GM23248 (cell line): ENCODE data around the gene CDK9.
"Not testable (repeated sequence)": the region's sequence is repeated elsewhere in the genome, so short reads cannot be mapped to it uniquely, and the experiment has no call there.

ENCODE experiments used
- EZH2 ChIP-seq: fragments of 200-600 bp; sonication (generic); IDR thresholded peaks from 2 replicates; pipeline ENCODE4 v1.6.1; 2018; ENCODE audit warnings: antibody characterized with exemption, mild to moderate bottlenecking; ENCODE audit not compliant: insufficient read depth, poor library complexity, severe bottlenecking
- EZH2phosphoT487 ChIP-seq: fragments of 200-600 bp; sonication (generic); IDR thresholded peaks from 2 replicates; pipeline ENCODE4 v1.6.1; 2018; ENCODE audit warnings: antibody characterized with exemption, moderate library complexity, mild to moderate bottlenecking, low read depth; ENCODE audit not compliant: insufficient read depth

GRCh38 chr9:127780909-127781308 is 4.9 kb upstream of the CDK9 start:
- TF ChIP-seq EZH2, EZH2phosphoT487: not testable (repeated sequence)
